Neural progenitor cell (in vitro differentiated cells): ENCODE data around the gene GPD2.

Experiments used
- EZH2 ChIP-seq: fragments of 200-600 bp; sonication (generic); IDR thresholded peaks from 2 replicates; pipeline ENCODE4 v1.6.1; 2017; ENCODE audit warnings: antibody characterized with exemption, mild to moderate bottlenecking, moderate library complexity
- EZH2phosphoT487 ChIP-seq: fragments of 200-600 bp; sonication (generic); IDR thresholded peaks from 2 replicates; pipeline ENCODE4 v1.6.1; 2017; ENCODE audit warnings: antibody characterized with exemption
- TF ChIP-seq, protein P1 (sequence below): fragments of 200-600 bp; sonication (generic); IDR thresholded peaks from 2 replicates; pipeline ENCODE4 v1.5.1; 2017; ENCODE audit warnings: antibody characterized with exemption, mild to moderate bottlenecking

DNA sequence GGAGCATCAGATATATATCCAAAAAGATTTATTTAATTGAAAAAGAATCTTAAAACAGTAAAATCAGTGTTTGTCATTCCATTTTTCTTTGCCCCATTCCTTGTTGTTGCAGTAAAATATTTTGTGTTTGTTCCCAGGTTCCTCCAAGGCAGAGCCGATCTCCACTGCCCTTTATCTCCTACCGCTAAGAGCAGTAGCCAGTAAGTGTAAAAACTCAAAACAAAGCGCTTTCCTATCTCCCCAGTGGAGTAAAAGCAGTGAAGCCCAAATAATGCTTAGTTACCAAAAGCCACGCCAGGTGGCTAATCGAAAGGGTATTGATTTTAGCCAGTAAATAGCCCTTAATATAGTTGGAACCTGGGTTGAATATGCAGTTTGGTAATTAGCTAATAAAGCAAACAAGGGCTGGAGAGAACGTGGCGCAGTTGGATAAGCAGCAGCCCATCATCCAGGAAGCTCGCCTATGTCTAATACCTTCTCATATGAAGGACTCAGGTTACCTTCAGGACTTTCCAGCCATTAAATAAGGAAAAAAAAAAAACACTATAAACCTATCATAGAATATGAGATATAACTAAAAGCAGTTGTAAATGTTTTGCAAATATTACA lies 12.4 kb upstream of the GPD2 start:
- TF ChIP-seq, protein P1, sequence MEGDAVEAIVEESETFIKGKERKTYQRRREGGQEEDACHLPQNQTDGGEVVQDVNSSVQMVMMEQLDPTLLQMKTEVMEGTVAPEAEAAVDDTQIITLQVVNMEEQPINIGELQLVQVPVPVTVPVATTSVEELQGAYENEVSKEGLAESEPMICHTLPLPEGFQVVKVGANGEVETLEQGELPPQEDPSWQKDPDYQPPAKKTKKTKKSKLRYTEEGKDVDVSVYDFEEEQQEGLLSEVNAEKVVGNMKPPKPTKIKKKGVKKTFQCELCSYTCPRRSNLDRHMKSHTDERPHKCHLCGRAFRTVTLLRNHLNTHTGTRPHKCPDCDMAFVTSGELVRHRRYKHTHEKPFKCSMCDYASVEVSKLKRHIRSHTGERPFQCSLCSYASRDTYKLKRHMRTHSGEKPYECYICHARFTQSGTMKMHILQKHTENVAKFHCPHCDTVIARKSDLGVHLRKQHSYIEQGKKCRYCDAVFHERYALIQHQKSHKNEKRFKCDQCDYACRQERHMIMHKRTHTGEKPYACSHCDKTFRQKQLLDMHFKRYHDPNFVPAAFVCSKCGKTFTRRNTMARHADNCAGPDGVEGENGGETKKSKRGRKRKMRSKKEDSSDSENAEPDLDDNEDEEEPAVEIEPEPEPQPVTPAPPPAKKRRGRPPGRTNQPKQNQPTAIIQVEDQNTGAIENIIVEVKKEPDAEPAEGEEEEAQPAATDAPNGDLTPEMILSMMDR = no peak
- TF ChIP-seq EZH2 (no peak), EZH2phosphoT487 (no peak)
